Stimulated activated naive CD4-positive, alpha-beta T cell treated with Interleukin-2 at 50 U/mL for 16 hours (primary cell): ENCODE data around the gene EEF2K.

Source experiments
- DNase-seq: peaks from one replicate; lab custom pipeline; 2025; lab: John Stamatoyannopoulos, UW

EEF2K gene

DNA sequence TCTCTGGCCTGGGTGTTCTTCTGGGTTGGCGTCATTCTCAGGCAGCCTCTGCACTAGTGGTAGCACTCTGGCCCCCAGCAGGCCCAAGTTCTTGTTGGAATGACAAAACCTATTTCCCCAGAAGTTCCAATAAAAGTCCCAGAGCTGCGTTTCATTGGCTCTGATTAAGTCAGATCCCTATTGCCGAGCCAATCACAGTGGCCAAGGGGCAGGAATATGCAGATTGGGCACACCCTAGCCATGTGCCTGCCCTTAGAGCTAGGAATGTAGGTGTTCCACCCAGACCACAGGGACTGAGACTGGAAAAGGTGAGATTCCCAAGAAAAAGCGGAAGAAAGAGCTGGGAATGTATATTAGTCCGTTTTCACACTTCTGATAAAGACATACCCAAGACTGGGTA is 46.2 kb downstream of the EEF2K start:
- DNase-seq: no peak

GRCh38 chr16:22253272-22253671 is 47.2 kb downstream of the EEF2K start:
- DNase-seq: no peak

- DNase-seq: no peak
Measured at GRCh38 chr16:22255335-22255734, 49.3 kb downstream of the EEF2K start.

- DNase-seq: no peak
Measured at GRCh38 chr16:22257440-22257839, 51.4 kb downstream of the EEF2K start.

DNA sequence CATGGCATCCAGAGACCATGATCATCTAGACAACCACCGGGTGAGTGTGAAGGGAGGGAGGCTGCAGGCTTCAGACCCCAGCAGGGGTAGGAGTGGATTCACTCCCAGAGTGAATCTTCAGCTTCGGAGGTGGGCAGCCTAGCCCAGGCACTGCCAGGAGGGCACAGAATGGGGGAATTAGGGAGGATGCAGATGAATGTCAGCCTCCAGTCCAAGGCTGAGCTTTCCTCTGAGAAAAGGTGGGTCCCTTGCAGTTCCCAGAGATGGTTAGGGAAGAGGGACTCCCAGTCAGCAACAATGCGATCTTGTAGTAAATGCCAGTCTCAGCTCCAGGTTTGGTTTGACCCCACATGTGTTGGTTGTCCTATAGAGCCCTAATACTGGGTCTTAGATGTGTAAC is 54.4 kb downstream of the EEF2K start:
- no peak for DNase-seq

- DNase-seq: no peak
Measured at GRCh38 chr16:22262460-22262859, 56.4 kb downstream of the EEF2K start.

DNA sequence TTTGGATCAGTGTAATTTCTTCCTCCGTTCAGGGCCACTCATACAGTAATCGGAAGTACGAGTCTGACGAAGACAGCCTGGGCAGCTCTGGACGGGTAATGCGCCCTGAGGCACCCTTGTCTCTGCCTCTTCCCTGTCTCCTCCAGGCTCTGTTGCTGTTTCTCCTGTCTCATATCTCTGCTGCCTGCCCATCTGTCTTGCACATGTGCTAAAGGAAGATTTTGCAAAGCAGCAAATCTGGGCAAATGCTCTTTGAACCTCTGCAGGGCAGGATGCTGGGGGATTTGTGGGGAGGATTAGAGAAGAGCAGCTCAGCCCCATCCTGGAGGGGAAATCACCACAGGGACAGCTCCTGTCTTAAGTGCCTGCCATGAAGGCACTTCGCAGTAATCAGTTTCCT is 58.7 kb downstream of the EEF2K start:
- no peak for DNase-seq

GRCh38 chr16:22265351-22265750 is 59.3 kb downstream of the EEF2K start:
- no peak for DNase-seq

GRCh38 chr16:22266546-22266945 is 60.5 kb downstream of the EEF2K start:
- no peak for DNase-seq

DNA sequence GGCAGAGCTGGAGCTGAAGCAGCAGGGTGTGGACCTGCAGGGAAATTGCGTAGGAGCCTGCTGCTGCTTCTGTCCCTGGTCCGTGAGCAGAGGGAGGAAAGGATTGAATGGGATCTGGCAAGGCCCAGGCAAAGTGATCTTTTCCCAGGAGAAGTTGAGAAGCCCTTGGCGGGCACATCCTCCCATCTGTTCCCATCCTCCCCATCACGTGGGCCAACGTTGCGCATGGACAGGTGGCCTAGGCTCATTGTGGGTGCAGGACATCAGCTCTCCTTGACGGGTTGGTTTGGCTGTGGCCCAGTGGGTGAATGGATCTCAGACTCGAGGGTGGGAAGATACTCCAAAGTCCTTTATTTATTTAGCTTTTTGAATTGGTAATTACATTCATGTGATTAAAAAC is 61.7 kb downstream of the EEF2K start:
- DNase-seq: no peak

DNA sequence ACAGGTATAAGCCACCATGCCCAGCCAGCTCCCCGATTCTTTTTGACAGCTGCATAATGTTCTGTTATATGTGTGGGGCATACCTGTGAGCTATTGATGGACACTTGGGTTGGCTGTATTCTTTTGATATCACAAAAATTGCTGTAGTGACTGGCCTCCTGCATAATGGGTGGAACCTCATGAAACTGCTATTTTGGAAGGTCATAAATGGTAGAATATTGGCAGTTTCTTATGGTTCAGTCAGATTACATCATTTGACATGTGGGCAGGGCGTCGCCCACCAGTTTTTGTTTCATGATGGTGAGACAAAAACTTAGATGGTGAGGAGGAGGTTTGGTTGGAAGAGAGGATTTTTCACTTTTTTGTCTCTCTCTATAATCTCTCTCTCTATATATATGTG is 64.4 kb downstream of the EEF2K start:
- DNase-seq: no peak

DNA sequence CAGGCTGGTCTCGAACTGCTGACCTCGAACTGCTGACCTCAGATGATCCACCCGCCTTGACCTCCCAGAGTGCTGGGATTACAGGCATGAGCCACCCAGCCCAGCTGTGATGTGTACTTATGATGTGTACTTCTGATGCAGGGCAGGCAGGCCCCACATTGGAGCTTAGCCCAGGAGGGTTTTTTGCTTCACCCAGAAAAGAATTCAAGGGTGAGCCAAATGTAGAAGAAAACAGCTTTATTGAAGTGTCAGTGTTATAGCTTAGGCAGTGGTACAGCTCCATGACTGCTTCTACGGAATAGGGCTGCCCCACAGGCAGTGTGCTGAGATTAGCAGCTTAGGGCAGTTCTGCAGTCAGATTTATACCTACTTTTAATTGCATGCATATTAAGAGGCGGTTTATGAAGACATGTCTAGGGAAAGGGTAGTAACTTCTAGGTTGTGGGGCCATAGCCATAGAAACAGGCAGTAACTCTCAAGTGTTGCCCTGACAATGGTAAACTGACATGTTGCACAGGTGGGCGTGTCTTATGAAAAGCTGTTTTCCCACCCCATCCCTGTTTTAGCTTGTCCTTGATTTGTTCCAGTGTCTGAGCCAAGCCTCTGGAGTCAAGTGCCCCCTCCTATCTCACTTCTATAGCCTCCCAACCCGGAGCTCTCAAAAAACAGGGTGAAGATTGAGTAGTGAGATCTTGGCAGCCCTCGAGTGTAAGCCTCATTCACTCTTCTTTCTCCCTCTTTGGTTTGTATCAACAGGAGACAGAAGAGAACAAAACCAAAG is 67.0 kb downstream of the EEF2K start:
- DNase-seq: no peak

DNA sequence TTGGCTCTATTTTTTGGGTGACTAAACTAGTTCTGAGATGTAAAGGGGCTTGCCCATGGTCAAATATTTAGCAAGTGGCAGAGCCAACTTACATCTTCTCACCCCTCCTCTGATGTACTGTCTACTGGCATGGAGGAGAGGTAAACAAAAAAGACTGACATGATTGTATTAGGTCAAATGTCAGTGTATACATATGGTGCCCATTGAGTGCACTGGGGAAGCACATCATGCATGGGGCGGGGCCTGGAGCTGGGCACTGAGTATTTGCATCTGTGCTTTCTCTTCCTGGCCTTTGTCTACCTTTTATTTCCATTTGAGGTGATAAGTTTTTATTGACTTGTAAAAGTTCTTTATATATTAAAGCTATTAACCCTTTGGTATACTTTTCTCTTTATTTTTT is 68.8 kb downstream of the EEF2K start:
- DNase-seq: no peak

GRCh38 chr16:22278441-22279230 is 72.6 kb downstream of the EEF2K start:
- DNase-seq: no peak

GRCh38 chr16:22282254-22282892 is 76.3 kb downstream of the EEF2K start:
- DNase-seq: no peak

DNA sequence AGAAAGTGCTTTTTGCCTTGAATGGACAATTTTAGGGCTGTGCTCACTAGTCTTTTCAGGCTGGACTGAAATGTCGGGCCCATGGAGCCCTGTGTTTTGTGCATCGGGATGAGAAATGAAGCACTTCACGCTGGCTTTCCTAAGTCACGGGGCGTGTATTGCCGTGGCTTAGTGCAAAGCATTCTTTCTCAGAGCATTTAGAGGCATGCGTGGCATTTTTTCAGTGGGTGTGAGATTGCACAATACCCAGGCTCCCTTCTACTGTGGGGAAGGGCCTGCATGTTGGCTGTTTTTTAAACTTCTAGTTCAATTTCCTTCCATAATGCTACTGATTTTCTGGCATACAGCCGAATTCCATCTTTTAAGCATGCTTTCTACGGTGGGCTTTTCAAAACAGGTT is 78.6 kb downstream of the EEF2K start:
- no peak for DNase-seq

GRCh38 chr16:22285080-22285479 is 79.0 kb downstream of the EEF2K start:
- DNase-seq: no peak

- DNase-seq: no peak
Measured at GRCh38 chr16:22291020-22291419, 84.9 kb downstream of the EEF2K start.

DNA sequence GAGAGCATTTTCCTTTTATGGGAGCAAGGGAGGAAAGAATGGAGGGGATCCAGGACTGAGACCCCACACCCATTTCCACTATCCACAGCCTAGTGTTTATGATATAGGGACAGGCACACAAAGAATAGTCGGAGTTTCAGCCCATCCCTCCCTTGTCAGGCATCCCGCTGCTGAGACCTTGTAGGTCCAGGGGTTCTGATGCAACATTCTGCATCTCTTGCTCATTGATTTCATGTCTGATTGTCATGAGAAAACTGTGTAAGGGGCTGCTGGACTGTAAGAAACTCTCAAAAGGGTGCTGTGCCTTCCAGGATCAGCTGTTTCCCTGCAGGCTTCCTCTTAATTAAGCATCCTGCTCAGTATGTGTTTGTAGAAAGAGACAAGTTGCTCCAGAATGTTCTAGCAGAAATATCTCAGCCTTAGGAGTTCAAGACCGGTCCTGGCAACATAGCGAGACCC is 85.8 kb downstream of the EEF2K start:
- DNase-seq: no peak

DNA sequence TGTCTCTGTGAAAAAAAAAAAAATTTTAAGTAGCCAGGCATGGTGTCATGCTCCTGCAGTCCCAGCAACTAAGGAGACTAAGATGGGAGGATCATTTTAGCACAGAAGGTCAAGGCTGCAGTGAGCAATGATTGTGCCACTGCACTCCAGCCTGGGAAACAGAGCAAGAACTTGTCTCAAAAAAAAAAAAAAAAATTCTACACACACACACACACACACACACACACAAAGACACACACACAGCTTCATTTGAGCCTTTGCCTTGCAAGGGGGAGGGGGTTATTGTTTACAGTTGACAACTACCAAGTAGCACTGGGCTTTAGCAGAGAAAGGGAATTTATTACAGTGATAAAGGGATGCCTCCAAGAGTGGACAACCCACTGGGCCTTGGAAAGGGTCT is 86.2 kb downstream of the EEF2K start:
- no peak for DNase-seq

DNA sequence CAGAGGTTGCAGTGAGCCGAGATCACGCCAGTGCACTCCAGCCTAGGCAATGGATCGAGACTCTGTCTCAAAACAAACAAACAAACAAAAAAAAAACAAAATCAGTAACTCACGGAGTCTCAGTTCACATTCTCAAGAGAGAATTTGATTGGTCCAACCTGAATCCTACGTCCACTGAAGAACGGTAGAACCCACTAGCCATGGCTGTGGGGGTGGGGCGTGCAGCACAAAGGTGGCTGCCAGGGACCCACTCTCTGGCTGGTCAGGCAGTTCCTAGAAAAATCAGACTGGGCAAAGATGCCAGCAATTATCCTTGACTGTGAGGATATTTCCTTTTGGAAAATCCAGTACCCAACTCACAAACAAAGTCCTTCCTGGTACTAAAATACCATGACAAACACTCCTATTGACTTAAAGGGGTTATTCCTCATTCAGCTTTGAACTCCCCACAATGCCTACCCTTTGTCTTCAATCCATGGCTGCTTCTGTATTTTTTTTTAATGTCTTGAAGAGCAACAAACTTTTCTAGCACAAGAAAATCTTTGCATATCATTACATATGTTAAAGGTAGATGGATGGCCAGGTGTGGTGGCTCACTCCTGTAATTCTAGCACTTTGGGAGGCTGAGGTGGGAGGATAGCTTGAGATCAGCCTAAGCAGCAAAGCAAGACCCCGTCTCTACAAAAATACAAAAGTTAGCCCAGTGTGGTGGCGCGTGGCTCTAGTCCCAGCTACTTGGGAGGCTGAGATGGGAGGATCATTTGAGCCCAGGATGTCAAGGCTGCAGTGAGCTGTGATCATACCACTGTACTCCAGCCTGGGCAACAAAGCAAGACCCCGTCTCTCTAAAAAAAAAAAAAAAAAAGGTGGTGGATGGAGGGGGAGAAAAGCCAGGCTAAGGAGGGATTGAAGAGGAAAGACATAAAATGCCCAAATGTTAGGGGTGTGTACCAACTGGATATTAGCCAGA is 87.3 kb downstream of the EEF2K start:
- DNase-seq: no peak
